ENCODE results near the gene KRTAP1-1. TPM values are rescaled to one million over a fixed set of nuclear protein-coding genes. Genes with fewer than 3 reads are reported as not detected.
"Not testable (repeated sequence)": the region's sequence is repeated elsewhere in the genome, so short reads cannot be mapped to it uniquely, and the experiment has no call there.

The KRTAP1-1 gene
- total RNA-seq, 1 experiment from 2014 or later, result not detected

DNA sequence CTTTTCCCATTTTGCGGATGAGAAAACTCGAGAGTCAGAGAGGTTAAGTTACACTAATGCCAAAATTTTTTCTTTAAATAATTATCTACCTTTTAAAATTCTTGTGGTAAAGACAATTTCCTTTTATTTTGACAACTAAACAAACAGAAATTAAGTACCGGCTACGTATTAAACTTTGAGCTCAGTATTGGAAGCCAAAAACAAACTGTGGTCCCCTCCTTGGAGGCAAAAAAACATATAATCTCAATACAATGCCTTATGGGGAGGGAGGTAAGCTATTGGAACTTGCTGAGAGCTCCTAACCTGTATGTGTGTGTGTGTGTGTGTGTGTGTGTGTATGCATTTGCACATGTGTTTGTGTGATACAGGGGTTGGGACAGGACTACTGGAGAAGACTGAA lies 22.2 kb upstream of the KRTAP1-1 start:
- H3K9ac ChIP-seq (ENCODE audit: low read length), result no peak overlapping the region
- DNase-seq (peak; percentile 53), ATAC-seq (peak; percentile 14; the same call in 1 of the 2 replicates)
- no peak overlapping the region for H3K4me3 ChIP-seq (ENCODE audit: low read length)
- peak overlapping the region; percentile 23; the same call in 1 of the 2 replicates for H3K4me2 ChIP-seq (ENCODE audit: low read length)
- peaks cover 8% of the 10 kb centered on the region for H3F3A ChIP-seq (ENCODE audit: low read length, unreplicated experiment)
- H3K9me2 ChIP-seq (replicated peaks; ENCODE audit: low read length), result no peaks in the 10 kb centered on the region
- TF ChIP-seq CTCF (conservative IDR thresholded peaks at IDR 0.05; ENCODE audit: low read depth, low read length), result no peak
- no peak for TF ChIP-seq EZH2 (IDR thresholded peaks at IDR 0.05; ENCODE audit: low read length, unreplicated experiment)
- no peak for TF ChIP-seq EZH2phosphoT487 (IDR thresholded peaks at IDR 0.05; ENCODE audit: borderline replicate concordance, low read length)
- intact Hi-C loops (cut with micrococcal nuclease), result loop anchor here (5.0 to 10.0 kb wide), 3 partner anchors 59 to 151 kb away; partner anchors contain the start of gene KRTAP3-1
- no TSS peak for BruUV-seq (replicated peaks)
- POLR2A ChIA-PET (ENCODE audit: unreplicated experiment), result interaction anchor here (0.7 kb wide), 1 partner anchor 12 kb away, joined by 3 read pairs; no protein-coding TSS in a partner anchor
- H3K9me3 ChIP-seq (ENCODE audit: low read length), result no peaks in the 10 kb centered on the region
- CTCF ChIA-PET, result no interaction called here
- H3K36me3 ChIP-seq (ENCODE audit: low read depth, low read length), result no peaks in the 10 kb centered on the region
- no peaks in the 10 kb centered on the region for H4K20me1 ChIP-seq (ENCODE audit: low read length)
- no peak overlapping the region for H2AFZ ChIP-seq (ENCODE audit: low read length)
- H3K4me1 ChIP-seq (ENCODE audit: insufficient read depth, low read length), result peaks cover 82% of the 10 kb centered on the region
- no peaks in the 10 kb centered on the region for H3K79me2 ChIP-seq (ENCODE audit: low read length)
- no peaks in the 10 kb centered on the region for H3K27me3 ChIP-seq (ENCODE audit: low read length)
- peak overlapping the region; percentile 34 for H3K27ac ChIP-seq (ENCODE audit: low read length)

- H3K4me1 ChIP-seq (ENCODE audit: insufficient read depth, low read length), result peaks cover 82% of the 10 kb centered on the region
- TF ChIP-seq EZH2 (IDR thresholded peaks at IDR 0.05; ENCODE audit: low read length, unreplicated experiment) (no peak), EZH2phosphoT487 (IDR thresholded peaks at IDR 0.05; ENCODE audit: borderline replicate concordance, low read length) (no peak), CTCF (conservative IDR thresholded peaks at IDR 0.05; ENCODE audit: low read depth, low read length) (no peak)
- no peaks in the 10 kb centered on the region for H3K9me2 ChIP-seq (replicated peaks; ENCODE audit: low read length)
- no peaks in the 10 kb centered on the region for H3K27me3 ChIP-seq (ENCODE audit: low read length)
- no peak overlapping the region for H3K4me3 ChIP-seq (ENCODE audit: low read length)
- H3K9ac ChIP-seq (ENCODE audit: low read length), result no peak overlapping the region
- H4K20me1 ChIP-seq (ENCODE audit: low read length), result no peaks in the 10 kb centered on the region
- H3K4me2 ChIP-seq (ENCODE audit: low read length), result no peak overlapping the region
- intact Hi-C loops (cut with micrococcal nuclease), result loop anchor here (5.0 to 10.0 kb wide), 3 partner anchors 57 to 153 kb away; partner anchors contain the start of gene KRTAP3-1
- no peak for ATAC-seq
- H2AFZ ChIP-seq (ENCODE audit: low read length), result no peak overlapping the region
- H3K9me3 ChIP-seq (ENCODE audit: low read length), result no peaks in the 10 kb centered on the region
- DNase-seq, result peak; percentile 54
- H3K79me2 ChIP-seq (ENCODE audit: low read length), result no peaks in the 10 kb centered on the region
- H3F3A ChIP-seq (ENCODE audit: low read length, unreplicated experiment), result peaks cover 8% of the 10 kb centered on the region
- H3K36me3 ChIP-seq (ENCODE audit: low read depth, low read length), result no peaks in the 10 kb centered on the region
- peak overlapping the region; percentile 94 for H3K27ac ChIP-seq (ENCODE audit: low read length)
- BruUV-seq (replicated peaks), result no TSS peak
- ChIA-PET CTCF (no interaction called here), POLR2A (ENCODE audit: unreplicated experiment) (no interaction called here)
Observed at GRCh38 chr17:41061964-41062363, 20.7 kb upstream of the KRTAP1-1 start.

GRCh38 chr17:41060052-41060604 lies 18.9 kb upstream of the KRTAP1-1 start, which contains the start of gene KRTAP2-3:
Gene KRTAP2-3 (minus strand): TSS chr17:41060114. CDS start chr17:41060050, 64 bp downstream.
- BruUV-seq (replicated peaks), result no TSS peak
- Histone ChIP-seq H4K20me1 (ENCODE audit: low read length) (no peaks in the 10 kb centered on the region), H3K4me2 (ENCODE audit: low read length) (peak within 1 kb of the TSS; percentile 54), H3K4me1 (ENCODE audit: insufficient read depth, low read length) (peaks cover 67% of the 10 kb centered on the region), H3K27me3 (ENCODE audit: low read length) (no peaks in the 10 kb centered on the region), H3F3A (ENCODE audit: low read length, unreplicated experiment) (peaks cover 8% of the 10 kb centered on the region), H3K36me3 (ENCODE audit: low read depth, low read length) (no peaks in the 10 kb centered on the region), H3K79me2 (ENCODE audit: low read length) (no peaks in the 10 kb centered on the region), H3K9ac (ENCODE audit: low read length) (peak within 1 kb of the TSS; percentile 57), H3K9me3 (ENCODE audit: low read length) (no peaks in the 10 kb centered on the region), H3K9me2 (replicated peaks; ENCODE audit: low read length) (no peaks in the 10 kb centered on the region), H3K4me3 (ENCODE audit: low read length) (no peak within 1 kb of the TSS), H3K27ac (ENCODE audit: low read length) (peak within 1 kb of the TSS; percentile 94), H2AFZ (ENCODE audit: low read length) (no peak within 1 kb of the TSS)
- ATAC-seq, result peak; percentile 48
- ChIA-PET POLR2A (ENCODE audit: unreplicated experiment) (no interaction called here), CTCF (no interaction called here)
- intact Hi-C loops (cut with micrococcal nuclease), result loop anchor here (5.0 to 10.0 kb wide), 3 partner anchors 55 to 155 kb away; partner anchors contain the start of gene KRTAP3-1
- DNase-seq, result peak; percentile 86
- no peak for TF ChIP-seq CTCF (conservative IDR thresholded peaks at IDR 0.05; ENCODE audit: low read depth, low read length)
- TF ChIP-seq EZH2phosphoT487 (IDR thresholded peaks at IDR 0.05; ENCODE audit: borderline replicate concordance, low read length), result no peak
- TF ChIP-seq EZH2 (IDR thresholded peaks at IDR 0.05; ENCODE audit: low read length, unreplicated experiment), result no peak

- H3K9me3 ChIP-seq (ENCODE audit: low read length); H3K27me3 ChIP-seq (ENCODE audit: low read length); H4K20me1 ChIP-seq (ENCODE audit: low read length); CTCF ChIA-PET; H3F3A ChIP-seq (ENCODE audit: low read length, unreplicated experiment); BruUV-seq (replicated peaks); H3K9me2 ChIP-seq (replicated peaks; ENCODE audit: low read length); H3K36me3 ChIP-seq (ENCODE audit: low read depth, low read length); H3K4me3 ChIP-seq (ENCODE audit: low read length); H3K79me2 ChIP-seq (ENCODE audit: low read length); H2AFZ ChIP-seq (ENCODE audit: low read length): not testable (repeated sequence)
- peak overlapping the region; percentile 54 for H3K4me2 ChIP-seq (ENCODE audit: low read length)
- intact Hi-C loops (cut with micrococcal nuclease), result loop anchor here (2.0 to 10.0 kb wide), 5 partner anchors 55 to 263 kb away; partner anchors contain the start of gene KRTAP3-1
- DNase-seq, result peak; percentile 81
- POLR2A ChIA-PET (ENCODE audit: unreplicated experiment), result interaction anchor here (0.5 to 0.6 kb wide), 2 partner anchors 20 to 72 kb away, joined by 3 to 5 read pairs; no protein-coding TSS in a partner anchor
- H3K27ac ChIP-seq (ENCODE audit: low read length), result peak overlapping the region; percentile 94
- H3K9ac ChIP-seq (ENCODE audit: low read length), result peak overlapping the region; percentile 57
- peak; percentile 18 for ATAC-seq
- peaks cover 61% of the 10 kb centered on the region for H3K4me1 ChIP-seq (ENCODE audit: insufficient read depth, low read length)
Observed at GRCh38 chr17:41059276-41060051, 18.2 kb upstream of the KRTAP1-1 start.

Measured in PC-3 (cell line).